GM21390 (cell line): Measurements from ENCODE around the gene NTRK3.

ENCODE experiments used
- ATAC-seq: cut with Tn5 transposase; IDR thresholded peaks from one replicate; pipeline ENCODE4 v1.9.1; 2021; ENCODE audit not compliant: unreplicated experiment

NTRK3 gene

GRCh38 chr15:88187195-88187594 lies 69.3 kb downstream of the NTRK3 start:
- ATAC-seq = no peak

GRCh38 chr15:88185584-88185983 lies 71.0 kb downstream of the NTRK3 start:
- no peak for ATAC-seq

- ATAC-seq = no peak
Measured at GRCh38 chr15:88181613-88182012, 74.9 kb downstream of the NTRK3 start.

GRCh38 chr15:88179562-88179961 lies 77.0 kb downstream of the NTRK3 start:
- ATAC-seq = peak; percentile 94

GRCh38 chr15:88178631-88179030 lies 77.9 kb downstream of the NTRK3 start:
- ATAC-seq = peak; percentile 64

GRCh38 chr15:88177451-88177850 lies 79.1 kb downstream of the NTRK3 start:
- ATAC-seq = no peak

GRCh38 chr15:88174571-88174970 lies 82.0 kb downstream of the NTRK3 start:
- no peak for ATAC-seq

GRCh38 chr15:88166082-88166993 lies 90.2 kb downstream of the NTRK3 start:
- no peak for ATAC-seq

GRCh38 chr15:88161636-88162035 lies 94.9 kb downstream of the NTRK3 start:
- ATAC-seq = no peak

GRCh38 chr15:88155310-88155709 lies 101.2 kb downstream of the NTRK3 start:
- no peak for ATAC-seq

GRCh38 chr15:88152672-88153071 lies 103.9 kb downstream of the NTRK3 start:
- no peak for ATAC-seq

GRCh38 chr15:88147760-88148159 lies 108.8 kb downstream of the NTRK3 start:
- no peak for ATAC-seq

- ATAC-seq = no peak
Measured at GRCh38 chr15:88144921-88145653, 111.5 kb downstream of the NTRK3 start.

- no peak for ATAC-seq
Measured at GRCh38 chr15:88142121-88142520, 114.4 kb downstream of the NTRK3 start.

GRCh38 chr15:88141269-88141889 lies 115.2 kb downstream of the NTRK3 start:
- ATAC-seq = no peak

- no peak for ATAC-seq
Measured at GRCh38 chr15:88140398-88140797, 116.1 kb downstream of the NTRK3 start.

GRCh38 chr15:88139936-88140335 lies 116.6 kb downstream of the NTRK3 start:
- ATAC-seq = no peak

GRCh38 chr15:88133795-88134194 lies 122.7 kb downstream of the NTRK3 start:
- no peak for ATAC-seq

GRCh38 chr15:88132499-88132898 lies 124.0 kb downstream of the NTRK3 start:
- no peak for ATAC-seq

GRCh38 chr15:88131937-88132336 lies 124.6 kb downstream of the NTRK3 start:
- no peak for ATAC-seq

- ATAC-seq = no peak
Measured at GRCh38 chr15:88127432-88127790, 129.1 kb downstream of the NTRK3 start.
